K562 treated with DMSO at 1 percent for 48 hours (cell line): ENCODE measurements around the gene LRRN1. TPM values are rescaled to one million over a fixed set of nuclear protein-coding genes. Genes with fewer than 3 reads are reported as not detected.

Source experiments
- total RNA-seq: library from RNA; unstranded; fragments of 300-600 nt; gene quantifications from 2 replicates; pipeline ENCODE4 v1.2.3, GENCODE V29; 2022; ENCODE audit warnings: low replicate concordance; ENCODE audit errors: extremely low read depth

LRRN1 gene
- total RNA-seq, result not detected in 2 replicates

GRCh38 chr3:3799173-3800079 is at the start of gene LRRN1:
Gene LRRN1, plus strand, starts transcription at chr3:3799431. Its CDS starts 45,211 bp downstream, at chr3:3844642.

